Raji (cell line): Measurements from ENCODE around the gene TEX14.

Source experiments
- POLR2A ChIP-seq: IDR thresholded peaks from 2 replicates; pipeline ENCODE4 v1.6.1; 2011; ENCODE audit warnings: low read depth, low read length, control low read depth; ENCODE audit not compliant: insufficient read depth

TEX14 gene

DNA sequence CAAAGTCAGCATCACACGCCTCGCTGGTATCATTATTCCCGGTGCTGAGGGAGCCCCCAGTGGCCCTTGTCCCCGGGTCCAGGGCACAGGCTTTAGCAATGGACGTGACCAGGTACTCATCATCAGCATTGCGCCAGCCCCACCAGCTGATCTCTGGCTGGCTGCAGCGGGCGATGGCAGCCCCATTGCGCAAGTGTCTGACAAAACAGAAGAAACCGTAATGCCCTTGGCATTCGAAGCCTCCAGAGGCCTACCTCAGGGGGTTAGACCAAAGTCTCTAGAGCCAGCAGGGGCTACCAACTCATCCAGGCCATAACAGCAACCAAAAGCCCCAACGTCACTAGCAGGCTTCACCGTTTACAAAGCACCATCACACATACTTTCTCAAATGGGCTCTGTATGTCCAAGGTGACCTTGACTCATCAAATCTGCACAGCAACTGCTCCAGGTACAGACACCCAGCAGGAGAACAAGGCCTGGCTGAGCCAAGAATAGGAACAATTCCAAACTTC lies 184.7 kb downstream of the TEX14 start:
- TF ChIP-seq POLR2A: no peak
